GM10248 (cell line): ENCODE results near the gene TMEM263.

Source experiments
- CTCF ChIA-PET: fragments of 300-600 bp; sonication (Branson Sonifier 250); formaldehyde crosslinking; extraction: SDS; loops from one replicate; lab custom pipeline; 2021; ENCODE audit warnings: antibody characterized with exemption; lab: Yijun Ruan, JAX
- POLR2A ChIA-PET: fragments of 350-650 bp; sonication (Branson Sonifier 250); formaldehyde crosslinking; extraction: SDS; loops from one replicate; lab custom pipeline; 2020; ENCODE audit warnings: antibody characterized with exemption; lab: Yijun Ruan, JAX
- DNase-seq: peaks from one replicate; pipeline ENCODE4 v3.0.0; 2012; ENCODE audit errors: extremely low spot score
- CTCF ChIP-seq: IDR thresholded peaks from 2 replicates; pipeline ENCODE4 v1.5.1; 2012; ENCODE audit warnings: mild to moderate bottlenecking, low read depth; ENCODE audit errors: extremely low read depth, missing control alignments, control extremely low read depth

Gene TMEM263

GRCh38 chr12:106942775-106943174 lies 12.9 kb upstream of the TMEM263 start:
- DNase-seq, result no peak
- CTCF ChIA-PET, result interaction anchor here (1.3 kb wide), 1 partner anchor 162 kb away, joined by 3 read pairs; no protein-coding TSS in a partner anchor
- POLR2A ChIA-PET, result no interaction called here
- no peak for TF ChIP-seq CTCF

GRCh38 chr12:106945261-106945851 lies 10.4 kb upstream of the TMEM263 start:
- ChIA-PET POLR2A (no interaction called here), CTCF (interaction anchor here (1.0 kb wide), 1 partner anchor 31 kb away, joined by 3 read pairs; no protein-coding TSS in a partner anchor)
- TF ChIP-seq CTCF, result no peak
- DNase-seq, result no peak

- no peak for DNase-seq
- ChIA-PET POLR2A (no interaction called here), CTCF (interaction anchor here (1.2 kb wide), 1 partner anchor 37 kb away, joined by 3 read pairs; no protein-coding TSS in a partner anchor)
- no peak for TF ChIP-seq CTCF
These were observed 8.2 kb upstream of the TMEM263 start for GRCh38 chr12:106947461-106947860.

GRCh38 chr12:106950591-106950990 lies 5.1 kb upstream of the TMEM263 start:
- POLR2A ChIA-PET, result no interaction called here
- no peak for DNase-seq
- CTCF ChIA-PET, result interaction anchor here (1.1 kb wide), 1 partner anchor 570 kb away, joined by 3 read pairs; no protein-coding TSS in a partner anchor
- TF ChIP-seq CTCF, result no peak

- no peak for DNase-seq
- TF ChIP-seq CTCF, result no peak
- CTCF ChIA-PET, result interaction anchor here (1.4 kb wide), 1 partner anchor 34 kb away, joined by 4 read pairs; no protein-coding TSS in a partner anchor
- POLR2A ChIA-PET, result no interaction called here
These were observed 2.1 kb upstream of the TMEM263 start for GRCh38 chr12:106953352-106954250.
